Neural cell (in vitro differentiated cells): ENCODE data around the gene IGFBPL1. TPM values are rescaled to one million over a fixed set of nuclear protein-coding genes. Genes with fewer than 3 reads are reported as not detected.

Experiments
- H2AFZ ChIP-seq: fragments of 200-600, 300-800 bp; sonication (generic), shearing (Covaris generic); 2 replicates; pipeline ENCODE4 v1.6.0; 2014; ENCODE audit warnings: low read depth, mild to moderate bottlenecking, antibody characterized with exemption, low read length, moderate library complexity
- H3F3A ChIP-seq: fragments of 200-600 bp; shearing (Covaris generic); 2 replicates; pipeline ENCODE4 v1.6.1; 2016; ENCODE audit warnings: mild to moderate bottlenecking, moderate library complexity, mixed read lengths, antibody characterized with exemption, low read length; ENCODE audit not compliant: insufficient read depth, poor library complexity, severe bottlenecking
- H3K27ac ChIP-seq: fragments of 200-600, 300-800 bp; sonication (generic), shearing (Covaris generic); 2 replicates; pipeline ENCODE4 v1.5.1; 2014; ENCODE audit warnings: mild to moderate bottlenecking, low read length, moderate library complexity
- H3K27me3 ChIP-seq: fragments of 300-800, 200-600 bp; sonication (generic), shearing (Covaris generic); 2 replicates; pipeline ENCODE4 v1.6.0; 2014; ENCODE audit warnings: mild to moderate bottlenecking, low read depth, low read length, moderate library complexity; ENCODE audit not compliant: insufficient read depth
- H3K36me3 ChIP-seq: fragments of 300-800, 200-600 bp; sonication (generic), shearing (Covaris generic); 2 replicates; pipeline ENCODE4 v1.5.1; 2014; ENCODE audit warnings: mild to moderate bottlenecking, antibody characterized with exemption, low read length, moderate library complexity; ENCODE audit not compliant: insufficient read depth
- H3K4me2 ChIP-seq: fragments of 300-800, 200-600 bp; sonication (generic), shearing (Covaris generic); 2 replicates; pipeline ENCODE4 v1.6.0; 2014; ENCODE audit warnings: mild to moderate bottlenecking, low read length
- H3K4me3 ChIP-seq: fragments of 300-800, 200-600 bp; sonication (generic), shearing (Covaris generic); 2 replicates; pipeline ENCODE4 v1.5.1; 2014; ENCODE audit warnings: mild to moderate bottlenecking, low read length, moderate library complexity
- H3K79me2 ChIP-seq: fragments of 200-600 bp; shearing (Covaris generic); replicated peaks from 2 replicates; pipeline ENCODE4 v1.6.0; 2014; ENCODE audit warnings: mild to moderate bottlenecking, low read length, moderate library complexity; ENCODE audit not compliant: insufficient read depth
- H3K9ac ChIP-seq: fragments of 300-800, 200-600 bp; sonication (generic), shearing (Covaris generic); 2 replicates; pipeline ENCODE4 v1.6.1; 2016; ENCODE audit warnings: mild to moderate bottlenecking, low read length, mixed read lengths
- H3K9me2 ChIP-seq: fragments of 200-600 bp; shearing (Covaris generic); 2 replicates; pipeline ENCODE4 v1.6.1; 2016; ENCODE audit warnings: mild to moderate bottlenecking, low read length, mixed read lengths; ENCODE audit not compliant: insufficient read depth
- H3K9me3 ChIP-seq: fragments of 200-600, 300-800 bp; sonication (generic), shearing (Covaris generic); 2 replicates; pipeline ENCODE4 v1.6.1; 2016; ENCODE audit warnings: mild to moderate bottlenecking, mixed run types, low read length, moderate library complexity, mixed read lengths
- H4K20me1 ChIP-seq: fragments of 200-600 bp; shearing (Covaris generic); 2 replicates; pipeline ENCODE4 v1.6.1; 2016; ENCODE audit warnings: mild to moderate bottlenecking, mixed run types; ENCODE audit not compliant: insufficient read depth
- EP300 ChIP-seq: fragments of 450-650 bp; conservative IDR thresholded peaks from 2 replicates; pipeline ENCODE4 v1.6.1; 2014; ENCODE audit warnings: antibody characterized with exemption, mild to moderate bottlenecking, moderate library complexity; ENCODE audit not compliant: poor library complexity, severe bottlenecking
- EZH2 ChIP-seq: fragments of 200-600, 300-800 bp; shearing (Covaris generic), sonication (generic); IDR thresholded peaks from 2 replicates; pipeline ENCODE4 v1.6.1; 2014; ENCODE audit warnings: antibody characterized with exemption, low read length, borderline replicate concordance, mild to moderate bottlenecking; ENCODE audit not compliant: insufficient read depth, poor library complexity, severe bottlenecking
- MXI1 ChIP-seq: fragments of 450-650 bp; conservative IDR thresholded peaks from 2 replicates; pipeline ENCODE4 v1.6.1; 2014; ENCODE audit warnings: antibody characterized with exemption, mild to moderate bottlenecking; ENCODE audit not compliant: poor library complexity, severe bottlenecking
- POLR2AphosphoS5 ChIP-seq: IDR thresholded peaks from 2 replicates; pipeline ENCODE4 v1.6.1; 2012
- RAD21 ChIP-seq: fragments of 450-650 bp; conservative IDR thresholded peaks from 2 replicates; pipeline ENCODE4 v1.6.1; 2014; ENCODE audit warnings: antibody characterized with exemption, mild to moderate bottlenecking, moderate library complexity
- SMC3 ChIP-seq: fragments of 450-650 bp; conservative IDR thresholded peaks from 2 replicates; pipeline ENCODE4 v1.6.1; 2014; ENCODE audit warnings: antibody characterized with exemption, mild to moderate bottlenecking, moderate library complexity; ENCODE audit not compliant: poor library complexity
- TAF1 ChIP-seq: IDR thresholded peaks from 2 replicates; pipeline ENCODE4 v1.6.1; 2012; ENCODE audit warnings: low read depth
- polyA plus RNA-seq: library from polyadenylated mRNA; depleted of rRNA; stranded (reverse); fragments of >200 nt; gene quantifications from 2 replicates; pipeline ENCODE4 v1.2.3, GENCODE V29; 2014
- TF ChIP-seq, protein P1 (sequence below): IDR thresholded peaks from 2 replicates; pipeline ENCODE4 v1.6.1; 2012; ENCODE audit warnings: borderline replicate concordance
- TF ChIP-seq, protein P2 (sequence below): fragments of 450-650 bp; IDR thresholded peaks from 2 replicates; pipeline ENCODE4 v1.5.1; 2014; ENCODE audit warnings: antibody characterized with exemption, mild to moderate bottlenecking, moderate library complexity; ENCODE audit not compliant: poor library complexity, severe bottlenecking

The IGFBPL1 gene
- polyA plus RNA-seq, 1 donor from 2014 or later = 372 TPM

DNA sequence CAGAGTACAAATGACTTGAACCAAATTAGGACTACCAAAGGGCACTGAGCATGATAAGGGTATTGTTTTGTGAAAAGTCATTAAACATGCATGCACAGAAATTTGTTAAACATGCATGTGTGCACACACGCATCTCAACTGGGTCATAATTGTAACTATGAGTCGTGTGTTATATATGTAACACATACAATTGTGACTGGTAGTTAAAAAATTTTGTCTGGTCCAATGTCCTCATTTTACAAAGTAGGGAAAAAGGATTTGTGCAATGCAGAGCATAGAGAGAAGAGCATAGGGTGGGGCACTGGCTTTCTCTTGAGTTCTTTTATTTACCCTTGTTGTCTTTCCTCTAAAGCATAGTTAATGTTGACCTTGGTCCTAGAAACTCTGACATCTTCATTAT lies 19.3 kb upstream of the IGFBPL1 start:
- no peak overlapping the region for H3K4me2 ChIP-seq
- TF ChIP-seq POLR2AphosphoS5 = no peak
- TF ChIP-seq, protein P1, sequence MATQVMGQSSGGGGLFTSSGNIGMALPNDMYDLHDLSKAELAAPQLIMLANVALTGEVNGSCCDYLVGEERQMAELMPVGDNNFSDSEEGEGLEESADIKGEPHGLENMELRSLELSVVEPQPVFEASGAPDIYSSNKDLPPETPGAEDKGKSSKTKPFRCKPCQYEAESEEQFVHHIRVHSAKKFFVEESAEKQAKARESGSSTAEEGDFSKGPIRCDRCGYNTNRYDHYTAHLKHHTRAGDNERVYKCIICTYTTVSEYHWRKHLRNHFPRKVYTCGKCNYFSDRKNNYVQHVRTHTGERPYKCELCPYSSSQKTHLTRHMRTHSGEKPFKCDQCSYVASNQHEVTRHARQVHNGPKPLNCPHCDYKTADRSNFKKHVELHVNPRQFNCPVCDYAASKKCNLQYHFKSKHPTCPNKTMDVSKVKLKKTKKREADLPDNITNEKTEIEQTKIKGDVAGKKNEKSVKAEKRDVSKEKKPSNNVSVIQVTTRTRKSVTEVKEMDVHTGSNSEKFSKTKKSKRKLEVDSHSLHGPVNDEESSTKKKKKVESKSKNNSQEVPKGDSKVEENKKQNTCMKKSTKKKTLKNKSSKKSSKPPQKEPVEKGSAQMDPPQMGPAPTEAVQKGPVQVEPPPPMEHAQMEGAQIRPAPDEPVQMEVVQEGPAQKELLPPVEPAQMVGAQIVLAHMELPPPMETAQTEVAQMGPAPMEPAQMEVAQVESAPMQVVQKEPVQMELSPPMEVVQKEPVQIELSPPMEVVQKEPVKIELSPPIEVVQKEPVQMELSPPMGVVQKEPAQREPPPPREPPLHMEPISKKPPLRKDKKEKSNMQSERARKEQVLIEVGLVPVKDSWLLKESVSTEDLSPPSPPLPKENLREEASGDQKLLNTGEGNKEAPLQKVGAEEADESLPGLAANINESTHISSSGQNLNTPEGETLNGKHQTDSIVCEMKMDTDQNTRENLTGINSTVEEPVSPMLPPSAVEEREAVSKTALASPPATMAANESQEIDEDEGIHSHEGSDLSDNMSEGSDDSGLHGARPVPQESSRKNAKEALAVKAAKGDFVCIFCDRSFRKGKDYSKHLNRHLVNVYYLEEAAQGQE = no peak
- no peak for TF ChIP-seq SMC3
- TF ChIP-seq, protein P2, sequence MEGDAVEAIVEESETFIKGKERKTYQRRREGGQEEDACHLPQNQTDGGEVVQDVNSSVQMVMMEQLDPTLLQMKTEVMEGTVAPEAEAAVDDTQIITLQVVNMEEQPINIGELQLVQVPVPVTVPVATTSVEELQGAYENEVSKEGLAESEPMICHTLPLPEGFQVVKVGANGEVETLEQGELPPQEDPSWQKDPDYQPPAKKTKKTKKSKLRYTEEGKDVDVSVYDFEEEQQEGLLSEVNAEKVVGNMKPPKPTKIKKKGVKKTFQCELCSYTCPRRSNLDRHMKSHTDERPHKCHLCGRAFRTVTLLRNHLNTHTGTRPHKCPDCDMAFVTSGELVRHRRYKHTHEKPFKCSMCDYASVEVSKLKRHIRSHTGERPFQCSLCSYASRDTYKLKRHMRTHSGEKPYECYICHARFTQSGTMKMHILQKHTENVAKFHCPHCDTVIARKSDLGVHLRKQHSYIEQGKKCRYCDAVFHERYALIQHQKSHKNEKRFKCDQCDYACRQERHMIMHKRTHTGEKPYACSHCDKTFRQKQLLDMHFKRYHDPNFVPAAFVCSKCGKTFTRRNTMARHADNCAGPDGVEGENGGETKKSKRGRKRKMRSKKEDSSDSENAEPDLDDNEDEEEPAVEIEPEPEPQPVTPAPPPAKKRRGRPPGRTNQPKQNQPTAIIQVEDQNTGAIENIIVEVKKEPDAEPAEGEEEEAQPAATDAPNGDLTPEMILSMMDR = no peak
- TF ChIP-seq RAD21 = no peak
- TF ChIP-seq TAF1 = no peak
- no peak for TF ChIP-seq EZH2
- TF ChIP-seq EP300 = no peak
- no peak for TF ChIP-seq MXI1
- no peak overlapping the region for H3K27ac ChIP-seq
- H3K9me2 ChIP-seq = no peaks in the 10 kb centered on the region
- no peaks in the 10 kb centered on the region for H3K27me3 ChIP-seq
- H3F3A ChIP-seq = no peaks in the 10 kb centered on the region
- H3K79me2 ChIP-seq = no peaks in the 10 kb centered on the region
- H3K9ac ChIP-seq = no peak overlapping the region
- no peaks in the 10 kb centered on the region for H3K9me3 ChIP-seq
- no peak overlapping the region for H2AFZ ChIP-seq
- no peak overlapping the region for H3K4me3 ChIP-seq
- H4K20me1 ChIP-seq = no peaks in the 10 kb centered on the region
- peaks cover 8% of the 10 kb centered on the region for H3K36me3 ChIP-seq

- H2AFZ ChIP-seq = no peak overlapping the region
- no peak overlapping the region for H3K4me3 ChIP-seq
- H4K20me1 ChIP-seq = no peaks in the 10 kb centered on the region
- no peaks in the 10 kb centered on the region for H3K27me3 ChIP-seq
- TF ChIP-seq EP300 (no peak), MXI1 (no peak), POLR2AphosphoS5 (no peak), SMC3 (no peak), TAF1 (no peak), RAD21 (no peak), EZH2 (no peak)
- TF ChIP-seq, protein P2 = no peak
- TF ChIP-seq, protein P1 = no peak
- no peaks in the 10 kb centered on the region for H3K9me3 ChIP-seq
- no peaks in the 10 kb centered on the region for H3K79me2 ChIP-seq
- peaks cover 8% of the 10 kb centered on the region for H3K36me3 ChIP-seq
- no peaks in the 10 kb centered on the region for H3F3A ChIP-seq
- no peak overlapping the region for H3K9ac ChIP-seq
- no peak overlapping the region for H3K4me2 ChIP-seq
- H3K9me2 ChIP-seq = no peaks in the 10 kb centered on the region
- H3K27ac ChIP-seq = no peak overlapping the region
Observed at GRCh38 chr9:38443181-38443580, 18.9 kb upstream of the IGFBPL1 start.
